Parathyroid adenoma (tissue), 2 donors: Measurements from ENCODE around the gene HOXD4.

ENCODE experiments used
- H2AFZ ChIP-seq: fragments of 300-600 bp; sonication (generic); one replicate; pipeline ENCODE4 v1.7.0; 2017; ENCODE audit warnings: antibody characterized with exemption, mild to moderate bottlenecking
- H3K27ac ChIP-seq: fragments of 300-600 bp; sonication (generic); one replicate; pipeline ENCODE4 v1.7.0; 2017
- H3K27me3 ChIP-seq: fragments of 300-600 bp; sonication (generic); one replicate; pipeline ENCODE4 v1.7.0; 2017; ENCODE audit warnings: low read length; ENCODE audit not compliant: control insufficient read depth, insufficient read depth
- H3K36me3 ChIP-seq: fragments of 300-600 bp; sonication (generic); one replicate; pipeline ENCODE4 v1.7.0; 2017; ENCODE audit warnings: low read length; ENCODE audit not compliant: control insufficient read depth, insufficient read depth
- H3K4me1 ChIP-seq: fragments of 300-600 bp; sonication (generic); one replicate; pipeline ENCODE4 v1.7.0; 2017; ENCODE audit warnings: control low read depth
- H3K4me2 ChIP-seq: fragments of 300-600 bp; sonication (generic); one replicate; pipeline ENCODE4 v1.7.0; 2017; ENCODE audit warnings: low read length
- H3K4me3 ChIP-seq: fragments of 300-600 bp; sonication (generic); one replicate; pipeline ENCODE4 v1.7.0; 2017; ENCODE audit warnings: low read depth, low read length
- H3K79me2 ChIP-seq: fragments of 300-600 bp; sonication (generic); one replicate; pipeline ENCODE4 v1.7.0; 2017; ENCODE audit warnings: control low read depth
- H3K9ac ChIP-seq: fragments of 300-600 bp; sonication (generic); one replicate; pipeline ENCODE4 v1.7.0; 2017; ENCODE audit warnings: mild to moderate bottlenecking
- H3K9me3 ChIP-seq: fragments of 300-600 bp; sonication (generic); one replicate; pipeline ENCODE4 v1.7.0; 2017; ENCODE audit warnings: low read length; ENCODE audit not compliant: control insufficient read depth
- TF ChIP-seq, protein P1 (sequence below): fragments of 300-600 bp; sonication (generic); IDR thresholded peaks from one replicate; pipeline ENCODE4 v1.7.0; 2017; ENCODE audit warnings: antibody characterized with exemption, mild to moderate bottlenecking
- donor health status: primary hyperparathyroidism.

HOXD4 gene

DNA sequence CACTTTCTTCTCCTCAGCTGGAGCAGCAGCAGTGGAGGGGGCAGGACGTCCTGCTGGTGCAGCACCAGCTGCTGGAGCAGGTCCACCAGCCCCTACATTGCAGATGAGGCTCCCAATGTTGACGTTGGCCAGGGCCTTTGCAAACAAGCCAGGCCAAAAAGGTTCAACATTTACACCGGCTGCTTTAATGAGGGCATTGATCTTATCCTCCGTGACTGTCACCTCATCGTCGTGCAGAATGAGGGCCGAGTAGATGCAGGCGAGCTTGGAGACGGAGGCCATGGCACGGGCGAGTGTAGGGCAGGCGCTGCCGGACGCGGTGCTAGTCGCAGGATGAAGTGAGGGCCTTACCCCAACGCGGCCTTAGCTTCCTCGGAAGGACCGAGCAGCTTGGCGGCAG, 49.6 kb downstream of the HOXD4 start:
- no peak overlapping the region for H3K4me2 ChIP-seq
- H3K27ac ChIP-seq = no peak overlapping the region
- H3K27me3 ChIP-seq = no peaks in the 10 kb centered on the region
- TF ChIP-seq, protein P1, sequence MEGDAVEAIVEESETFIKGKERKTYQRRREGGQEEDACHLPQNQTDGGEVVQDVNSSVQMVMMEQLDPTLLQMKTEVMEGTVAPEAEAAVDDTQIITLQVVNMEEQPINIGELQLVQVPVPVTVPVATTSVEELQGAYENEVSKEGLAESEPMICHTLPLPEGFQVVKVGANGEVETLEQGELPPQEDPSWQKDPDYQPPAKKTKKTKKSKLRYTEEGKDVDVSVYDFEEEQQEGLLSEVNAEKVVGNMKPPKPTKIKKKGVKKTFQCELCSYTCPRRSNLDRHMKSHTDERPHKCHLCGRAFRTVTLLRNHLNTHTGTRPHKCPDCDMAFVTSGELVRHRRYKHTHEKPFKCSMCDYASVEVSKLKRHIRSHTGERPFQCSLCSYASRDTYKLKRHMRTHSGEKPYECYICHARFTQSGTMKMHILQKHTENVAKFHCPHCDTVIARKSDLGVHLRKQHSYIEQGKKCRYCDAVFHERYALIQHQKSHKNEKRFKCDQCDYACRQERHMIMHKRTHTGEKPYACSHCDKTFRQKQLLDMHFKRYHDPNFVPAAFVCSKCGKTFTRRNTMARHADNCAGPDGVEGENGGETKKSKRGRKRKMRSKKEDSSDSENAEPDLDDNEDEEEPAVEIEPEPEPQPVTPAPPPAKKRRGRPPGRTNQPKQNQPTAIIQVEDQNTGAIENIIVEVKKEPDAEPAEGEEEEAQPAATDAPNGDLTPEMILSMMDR = no peak
- H3K79me2 ChIP-seq = no peaks in the 10 kb centered on the region
- H3K36me3 ChIP-seq = no peaks in the 10 kb centered on the region
- H3K4me1 ChIP-seq = no peaks in the 10 kb centered on the region
- H3K9ac ChIP-seq = no peak overlapping the region
- H3K9me3 ChIP-seq = no peaks in the 10 kb centered on the region
- H2AFZ ChIP-seq = no peak overlapping the region
- no peak overlapping the region for H3K4me3 ChIP-seq

DNA sequence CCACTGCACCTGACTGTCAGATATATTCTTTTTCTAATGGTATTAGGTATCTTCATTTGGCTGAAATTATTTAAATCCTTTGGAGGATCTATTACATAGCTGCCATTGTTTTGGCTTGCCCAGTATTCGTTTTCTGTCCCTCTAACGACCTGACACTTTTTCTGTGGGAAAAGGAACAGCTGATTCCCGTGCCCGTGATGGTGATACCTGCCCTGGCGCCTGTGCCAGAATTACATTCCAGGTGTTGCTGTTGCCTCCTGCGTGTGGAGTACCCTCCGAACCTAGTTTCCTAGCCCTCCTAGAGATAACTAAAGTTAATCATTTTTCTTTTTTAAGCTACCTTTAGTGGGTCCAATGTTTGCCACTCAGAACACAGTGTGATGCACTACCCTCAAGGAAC, 51.1 kb downstream of the HOXD4 start:
- no peak overlapping the region for H2AFZ ChIP-seq
- TF ChIP-seq, protein P1 = no peak
- H3K36me3 ChIP-seq = no peaks in the 10 kb centered on the region
- H3K27me3 ChIP-seq = no peaks in the 10 kb centered on the region
- H3K9me3 ChIP-seq = no peaks in the 10 kb centered on the region
- H3K27ac ChIP-seq = no peak overlapping the region
- H3K9ac ChIP-seq = no peak overlapping the region
- no peaks in the 10 kb centered on the region for H3K79me2 ChIP-seq
- H3K4me3 ChIP-seq = no peak overlapping the region
- H3K4me2 ChIP-seq = no peak overlapping the region
- no peaks in the 10 kb centered on the region for H3K4me1 ChIP-seq
